GM20000 (cell line): Measurements from ENCODE around the gene CDK11A.

Source experiments
- DNase-seq: peaks from one replicate; pipeline ENCODE4 v3.0.0; 2012; ENCODE audit warnings: low spot score
- CTCF ChIP-seq: IDR thresholded peaks from 2 replicates; pipeline ENCODE4 v1.5.1; 2012; ENCODE audit warnings: mild to moderate bottlenecking, control low read depth; ENCODE audit errors: extremely low read depth, missing control alignments

The CDK11A gene

GRCh38 chr1:1672181-1672965 is 51.8 kb downstream of the CDK11A start:
- DNase-seq: no peak
- TF ChIP-seq CTCF: no peak

- no peak for TF ChIP-seq CTCF
- DNase-seq: no peak
Measured at GRCh38 chr1:1671365-1672119, 52.6 kb downstream of the CDK11A start.

- TF ChIP-seq CTCF: no peak
Measured at GRCh38 chr1:1670866-1671265, 53.3 kb downstream of the CDK11A start.

GRCh38 chr1:1669468-1670440 is 54.4 kb downstream of the CDK11A start:
- no peak for DNase-seq

More at GRCh38 chr1:1670866-1671265, 53.3 kb downstream of the CDK11A start:
- DNase-seq: no peak

GRCh38 chr1:1666526-1666925 is 57.6 kb downstream of the CDK11A start:
- DNase-seq: no peak
- TF ChIP-seq CTCF: no peak

More at GRCh38 chr1:1669468-1670440, 54.4 kb downstream of the CDK11A start:
- no peak for TF ChIP-seq CTCF

- no peak for DNase-seq
- peak; percentile 31 for TF ChIP-seq CTCF
Measured at GRCh38 chr1:1665815-1666251, 58.3 kb downstream of the CDK11A start.
